Lower leg skin (tissue), 3 donors: ENCODE measurements around the gene CHID1.

Experiments used
- CTCF ChIP-seq, 3 donors: fragments of 450-650 bp; IDR thresholded peaks; one replicate each; pipeline ENCODE4 v1.5.1; 2016; ENCODE audit warnings: antibody characterized with exemption in 3 of 3, mild to moderate bottlenecking in 3 of 3, moderate library complexity in 2 of 3
- POLR2A ChIP-seq, 2 donors: fragments of 450-650 bp; IDR thresholded peaks; one replicate each; pipeline ENCODE4 v1.6.1; 2016 to 2017; ENCODE audit warnings: antibody characterized with exemption in 2 of 2, mild to moderate bottlenecking in 1 of 2, moderate library complexity in 1 of 2

GRCh38 chr11:824942-825341 lies 85.7 kb downstream of the CHID1 start:
- TF ChIP-seq CTCF (IDR thresholded peaks at IDR 0.05) (no peak), POLR2A (IDR thresholded peaks at IDR 0.05) (no peak)
